C4-2B (cell line): ENCODE data around the gene ANKRD33B.

Source experiments
- ZFX ChIP-seq: fragments of 450-650 bp; IDR thresholded peaks from 2 replicates; pipeline ENCODE4 v1.6.1; 2017
- TF ChIP-seq, protein P1 (sequence below): fragments of 450-650 bp; conservative IDR thresholded peaks from 2 replicates; pipeline ENCODE4 v1.5.1; 2017; ENCODE audit warnings: mild to moderate bottlenecking

GRCh38 chr5:10649666-10650380 is 86.0 kb downstream of the ANKRD33B start:
- TF ChIP-seq, protein P1, sequence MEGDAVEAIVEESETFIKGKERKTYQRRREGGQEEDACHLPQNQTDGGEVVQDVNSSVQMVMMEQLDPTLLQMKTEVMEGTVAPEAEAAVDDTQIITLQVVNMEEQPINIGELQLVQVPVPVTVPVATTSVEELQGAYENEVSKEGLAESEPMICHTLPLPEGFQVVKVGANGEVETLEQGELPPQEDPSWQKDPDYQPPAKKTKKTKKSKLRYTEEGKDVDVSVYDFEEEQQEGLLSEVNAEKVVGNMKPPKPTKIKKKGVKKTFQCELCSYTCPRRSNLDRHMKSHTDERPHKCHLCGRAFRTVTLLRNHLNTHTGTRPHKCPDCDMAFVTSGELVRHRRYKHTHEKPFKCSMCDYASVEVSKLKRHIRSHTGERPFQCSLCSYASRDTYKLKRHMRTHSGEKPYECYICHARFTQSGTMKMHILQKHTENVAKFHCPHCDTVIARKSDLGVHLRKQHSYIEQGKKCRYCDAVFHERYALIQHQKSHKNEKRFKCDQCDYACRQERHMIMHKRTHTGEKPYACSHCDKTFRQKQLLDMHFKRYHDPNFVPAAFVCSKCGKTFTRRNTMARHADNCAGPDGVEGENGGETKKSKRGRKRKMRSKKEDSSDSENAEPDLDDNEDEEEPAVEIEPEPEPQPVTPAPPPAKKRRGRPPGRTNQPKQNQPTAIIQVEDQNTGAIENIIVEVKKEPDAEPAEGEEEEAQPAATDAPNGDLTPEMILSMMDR: no peak
- no peak for TF ChIP-seq ZFX
